ENCODE measurements around the gene COQ9. TPM values are rescaled to one million over a fixed set of nuclear protein-coding genes. Genes with fewer than 3 reads are reported as not detected.
A peak's percentile ranks its signal among the peaks of the same experiment; 100 is the strongest.

COQ9 gene
- total and polyA plus RNA-seq, 4 donors: 22.0 to 48.2 (median 29.2) TPM

GRCh38 chr16:57462209-57462977 lies 15.1 kb downstream of the COQ9 start, which contains the start of gene POLR2C:
POLR2C (plus strand) TSS chr16:57462679; CDS start chr16:57462725, 46 bp downstream.
- intact Hi-C loops (cut with DNase I): loop anchor here (2.0 to 5.0 kb wide), 3 partner anchors 24 to 56 kb away; partner anchors contain the start of gene DOK4 (in 1 of the 2)
- Histone ChIP-seq H3K36me3 (ENCODE audit: control insufficient read depth in 1 of 2, insufficient read depth in 2 of 2, low read length in 1 of 2) (peaks cover 0 to 15% of the 10 kb centered on the region in 2 donors), H3K4me3 (ENCODE audit: low read length in 2 of 2) (peak within 1 kb of the TSS; percentile 70 to 83), H3K9me3 (ENCODE audit: control insufficient read depth, low read length) (no peaks in the 10 kb centered on the region), H3K27me3 (ENCODE audit: control insufficient read depth in 1 of 2, insufficient read depth in 2 of 2, low read length in 1 of 2) (no peaks in the 10 kb centered on the region), H3K4me1 (ENCODE audit: control insufficient read depth in 1 of 2, insufficient read depth in 2 of 2, low read length in 2 of 2) (peaks cover 0 to 3% of the 10 kb centered on the region in 2 donors), H3K27ac (ENCODE audit: low read depth in 1 of 2, low read length in 2 of 2) (no peak within 1 kb of the TSS)
- ATAC-seq (ENCODE audit: low FRiP score): peak; percentile 95
- DNase-seq: peak; percentile 93 to 97
- 0 to 1% methylated on average over 40 to 47 of the region's 47 CpGs for WGBS, 2 donors

- peak; percentile 23 for ATAC-seq (ENCODE audit: low FRiP score)
- H3K27ac ChIP-seq (ENCODE audit: low read depth in 1 of 2, low read length in 2 of 2): no peak overlapping the region
- DNase-seq: no peak
- intact Hi-C loops (cut with DNase I): loop anchor here (2.0 to 5.0 kb wide), 3 partner anchors 24 to 56 kb away; partner anchors contain the start of gene DOK4 (in 1 of the 2)
- peak overlapping the region; percentile 70 to 83 for H3K4me3 ChIP-seq (ENCODE audit: low read length in 2 of 2)
- 1 to 2% methylated on average over 16 of the region's 16 CpGs for WGBS, 2 donors
- H3K27me3 ChIP-seq (ENCODE audit: control insufficient read depth in 1 of 2, insufficient read depth in 2 of 2, low read length in 1 of 2): no peaks in the 10 kb centered on the region
- peaks cover 0 to 3% of the 10 kb centered on the region in 2 donors for H3K4me1 ChIP-seq (ENCODE audit: control insufficient read depth in 1 of 2, insufficient read depth in 2 of 2, low read length in 2 of 2)
- H3K9me3 ChIP-seq (ENCODE audit: control insufficient read depth, low read length): no peaks in the 10 kb centered on the region
- peaks cover 0 to 11% of the 10 kb centered on the region in 2 donors for H3K36me3 ChIP-seq (ENCODE audit: control insufficient read depth in 1 of 2, insufficient read depth in 2 of 2, low read length in 1 of 2)
Observed at GRCh38 chr16:57462978-57463362, 15.7 kb downstream of the COQ9 start.

- 75 to 89% methylated on average over 2 of the region's 2 CpGs for WGBS, 2 donors
- no peaks in the 10 kb centered on the region for H3K27me3 ChIP-seq (ENCODE audit: control insufficient read depth in 1 of 2, insufficient read depth in 2 of 2, low read length in 1 of 2)
- intact Hi-C loops (cut with DNase I): loop anchor here in 1 of 2 donors (5.0 kb wide), 1 partner anchor 53 kb away; no protein-coding TSS in a partner anchor
Observed at GRCh38 chr16:57464523-57464922, 17.2 kb downstream of the COQ9 start.

GRCh38 chr16:57468346-57468745 lies 21.1 kb downstream of the COQ9 start:
- no peak overlapping the region for H3K4me3 ChIP-seq (ENCODE audit: low read length in 2 of 2)
- no peaks in the 10 kb centered on the region for H3K27me3 ChIP-seq (ENCODE audit: control insufficient read depth in 1 of 2, insufficient read depth in 2 of 2, low read length in 1 of 2)
- H3K4me1 ChIP-seq (ENCODE audit: control insufficient read depth in 1 of 2, insufficient read depth in 2 of 2, low read length in 2 of 2): peaks cover 0 to 3% of the 10 kb centered on the region in 2 donors
- H3K36me3 ChIP-seq (ENCODE audit: control insufficient read depth in 1 of 2, insufficient read depth in 2 of 2, low read length in 1 of 2): peaks cover 0 to 19% of the 10 kb centered on the region in 2 donors
- intact Hi-C loops (cut with DNase I): no loop called here
- no peak for DNase-seq
- H3K27ac ChIP-seq (ENCODE audit: low read depth in 1 of 2, low read length in 2 of 2): no peak overlapping the region
- no peak for ATAC-seq (ENCODE audit: low FRiP score)
- H3K9me3 ChIP-seq (ENCODE audit: control insufficient read depth, low read length): no peaks in the 10 kb centered on the region
- WGBS, 2 donors: 80 to 82% methylated on average over 2 of the region's 2 CpGs

More at GRCh38 chr16:57464523-57464922, 17.2 kb downstream of the COQ9 start:
- H3K36me3 ChIP-seq (ENCODE audit: control insufficient read depth in 1 of 2, insufficient read depth in 2 of 2, low read length in 1 of 2): peaks cover 0 to 5% of the 10 kb centered on the region in 2 donors
- H3K4me1 ChIP-seq (ENCODE audit: control insufficient read depth in 1 of 2, insufficient read depth in 2 of 2, low read length in 2 of 2): peaks cover 0 to 3% of the 10 kb centered on the region in 2 donors
- ATAC-seq (ENCODE audit: low FRiP score): no peak
- no peak overlapping the region for H3K4me3 ChIP-seq (ENCODE audit: low read length in 2 of 2)
- peak in 1 of 2 donors; percentile 3 for DNase-seq
- no peak overlapping the region for H3K27ac ChIP-seq (ENCODE audit: low read depth in 1 of 2, low read length in 2 of 2)
- H3K9me3 ChIP-seq (ENCODE audit: control insufficient read depth, low read length): no peaks in the 10 kb centered on the region

- Histone ChIP-seq H3K4me1 (ENCODE audit: control insufficient read depth in 1 of 2, insufficient read depth in 2 of 2, low read length in 2 of 2) (peaks cover 0 to 3% of the 10 kb centered on the region in 2 donors), H3K27ac (ENCODE audit: low read depth in 1 of 2, low read length in 2 of 2) (no peak overlapping the region), H3K4me3 (ENCODE audit: low read length in 2 of 2) (no peak overlapping the region), H3K27me3 (ENCODE audit: control insufficient read depth in 1 of 2, insufficient read depth in 2 of 2, low read length in 1 of 2) (no peaks in the 10 kb centered on the region), H3K9me3 (ENCODE audit: control insufficient read depth, low read length) (no peaks in the 10 kb centered on the region), H3K36me3 (ENCODE audit: control insufficient read depth in 1 of 2, insufficient read depth in 2 of 2, low read length in 1 of 2) (peaks cover 0 to 20% of the 10 kb centered on the region in 2 donors)
- intact Hi-C loops (cut with DNase I): no loop called here
- DNase-seq: peak in 1 of 2 donors; percentile 20
- no peak for ATAC-seq (ENCODE audit: low FRiP score)
- 87 to 95% methylated on average over 11 of the region's 11 CpGs for WGBS, 2 donors
Observed at GRCh38 chr16:57469046-57469445, 21.8 kb downstream of the COQ9 start.

GRCh38 chr16:57469917-57470470 lies 22.7 kb downstream of the COQ9 start:
- ATAC-seq (ENCODE audit: low FRiP score) (no peak), DNase-seq (peak in 1 of 2 donors; percentile 25)
- Histone ChIP-seq H3K9me3 (ENCODE audit: control insufficient read depth, low read length) (no peaks in the 10 kb centered on the region), H3K36me3 (ENCODE audit: control insufficient read depth in 1 of 2, insufficient read depth in 2 of 2, low read length in 1 of 2) (peaks cover 0 to 22% of the 10 kb centered on the region in 2 donors), H3K27ac (ENCODE audit: low read depth in 1 of 2, low read length in 2 of 2) (peak overlapping the region in 1 of 2 donors; percentile 26), H3K4me1 (ENCODE audit: control insufficient read depth in 1 of 2, insufficient read depth in 2 of 2, low read length in 2 of 2) (no peaks in the 10 kb centered on the region), H3K4me3 (ENCODE audit: low read length in 2 of 2) (no peak overlapping the region), H3K27me3 (ENCODE audit: control insufficient read depth in 1 of 2, insufficient read depth in 2 of 2, low read length in 1 of 2) (no peaks in the 10 kb centered on the region)
- 53 to 60% methylated on average over 9 of the region's 9 CpGs for WGBS, 2 donors
- intact Hi-C loops (cut with DNase I): no loop called here

- 17 to 20% methylated on average over 6 of the region's 6 CpGs for WGBS, 2 donors
- DNase-seq (peak in 1 of 2 donors; percentile 74), ATAC-seq (ENCODE audit: low FRiP score) (no peak)
- Histone ChIP-seq H3K4me1 (ENCODE audit: control insufficient read depth in 1 of 2, insufficient read depth in 2 of 2, low read length in 2 of 2) (no peaks in the 10 kb centered on the region), H3K9me3 (ENCODE audit: control insufficient read depth, low read length) (no peaks in the 10 kb centered on the region), H3K27me3 (ENCODE audit: control insufficient read depth in 1 of 2, insufficient read depth in 2 of 2, low read length in 1 of 2) (no peaks in the 10 kb centered on the region), H3K27ac (ENCODE audit: low read depth in 1 of 2, low read length in 2 of 2) (no peak overlapping the region), H3K36me3 (ENCODE audit: control insufficient read depth in 1 of 2, insufficient read depth in 2 of 2, low read length in 1 of 2) (peaks cover 0 to 22% of the 10 kb centered on the region in 2 donors), H3K4me3 (ENCODE audit: low read length in 2 of 2) (no peak overlapping the region)
- intact Hi-C loops (cut with DNase I): no loop called here
Observed at GRCh38 chr16:57470711-57471110, 23.4 kb downstream of the COQ9 start.

- DNase-seq (no peak), ATAC-seq (ENCODE audit: low FRiP score) (no peak)
- Histone ChIP-seq H3K27me3 (ENCODE audit: control insufficient read depth in 1 of 2, insufficient read depth in 2 of 2, low read length in 1 of 2) (no peaks in the 10 kb centered on the region), H3K36me3 (ENCODE audit: control insufficient read depth in 1 of 2, insufficient read depth in 2 of 2, low read length in 1 of 2) (peaks cover 0 to 22% of the 10 kb centered on the region in 2 donors), H3K9me3 (ENCODE audit: control insufficient read depth, low read length) (no peaks in the 10 kb centered on the region), H3K4me1 (ENCODE audit: control insufficient read depth in 1 of 2, insufficient read depth in 2 of 2, low read length in 2 of 2) (no peaks in the 10 kb centered on the region), H3K4me3 (ENCODE audit: low read length in 2 of 2) (no peak overlapping the region), H3K27ac (ENCODE audit: low read depth in 1 of 2, low read length in 2 of 2) (no peak overlapping the region)
- 98 to 100% methylated on average over 1 of the region's 1 CpG for WGBS, 2 donors
- intact Hi-C loops (cut with DNase I): no loop called here
Observed at GRCh38 chr16:57471209-57471608, 23.9 kb downstream of the COQ9 start.

All from aorta (tissue), 5 donors.